Right lung (tissue), 5 donors: ENCODE measurements around the gene CPNE4. TPM values are rescaled to one million over a fixed set of nuclear protein-coding genes. Genes with fewer than 3 reads are reported as not detected.

Source experiments
- DNase-seq, 2 donors: peaks; one replicate each; pipeline ENCODE4 v3.0.0-alpha.2; 2013
- polyA plus RNA-seq, 5 donors: library from polyadenylated mRNA; unstranded; fragments of 120-200 nt; gene quantifications; one replicate each; pipeline versions ENCODE4 v1.2.1 to v1.2.3, GENCODE V29; 2013; ENCODE audit warnings: inconsistent platforms in 1 of 5, low replicate concordance in 1 of 5; ENCODE audit not compliant: insufficient read length in 5 of 5, insufficient read depth in 1 of 5

Gene CPNE4
- polyA plus RNA-seq, 5 donors, result 0.38 to 1.5 (median 0.76) TPM

- no peak for DNase-seq
Measured at GRCh38 chr3:131883086-131883485, 151.7 kb downstream of the CPNE4 start.

- DNase-seq, result no peak
Measured at GRCh38 chr3:131881777-131882176, 153.0 kb downstream of the CPNE4 start.

GRCh38 chr3:131880948-131881347 is 153.9 kb downstream of the CPNE4 start:
- DNase-seq, result no peak

GRCh38 chr3:131868203-131868602 is 166.6 kb downstream of the CPNE4 start:
- no peak for DNase-seq

- no peak for DNase-seq
Measured at GRCh38 chr3:131856171-131856570, 178.6 kb downstream of the CPNE4 start.

- DNase-seq, result no peak
Measured at GRCh38 chr3:131850223-131850622, 184.6 kb downstream of the CPNE4 start.

GRCh38 chr3:131849616-131850015 is 185.2 kb downstream of the CPNE4 start:
- no peak for DNase-seq

- no peak for DNase-seq
Measured at GRCh38 chr3:131847966-131848510, 186.8 kb downstream of the CPNE4 start.

- no peak for DNase-seq
Measured at GRCh38 chr3:131846296-131846924, 188.4 kb downstream of the CPNE4 start.

- no peak for DNase-seq
Measured at GRCh38 chr3:131843174-131843573, 191.6 kb downstream of the CPNE4 start.

GRCh38 chr3:131840156-131840797 is 194.5 kb downstream of the CPNE4 start:
- no peak for DNase-seq

GRCh38 chr3:131835906-131836305 is 198.9 kb downstream of the CPNE4 start:
- no peak for DNase-seq

- DNase-seq, result no peak
Measured at GRCh38 chr3:131831608-131832007, 203.2 kb downstream of the CPNE4 start.

- DNase-seq, result no peak
Measured at GRCh38 chr3:131821191-131821762, 213.5 kb downstream of the CPNE4 start.

GRCh38 chr3:131819381-131820055 is 215.3 kb downstream of the CPNE4 start:
- DNase-seq, result no peak

- DNase-seq, result no peak
Measured at GRCh38 chr3:131812433-131812832, 222.4 kb downstream of the CPNE4 start.

- DNase-seq, result no peak
Measured at GRCh38 chr3:131811481-131811880, 223.3 kb downstream of the CPNE4 start.

- DNase-seq, result no peak
Measured at GRCh38 chr3:131807822-131808221, 227.0 kb downstream of the CPNE4 start.

- DNase-seq, result no peak
Measured at GRCh38 chr3:131806736-131807135, 228.1 kb downstream of the CPNE4 start.

- DNase-seq, result no peak
Measured at GRCh38 chr3:131804565-131805133, 230.2 kb downstream of the CPNE4 start.

GRCh38 chr3:131803113-131803512 is 231.7 kb downstream of the CPNE4 start:
- DNase-seq, result no peak

GRCh38 chr3:131802029-131802428 is 232.8 kb downstream of the CPNE4 start:
- no peak for DNase-seq
